Measurements from ENCODE around the gene GREB1. TPM values are rescaled to one million over a fixed set of nuclear protein-coding genes. Genes with fewer than 3 reads are reported as not detected.

Gene GREB1
- total and polyA plus RNA-seq, 8 donors: 3.5 to 16.1 (median 5.9) TPM

DNA sequence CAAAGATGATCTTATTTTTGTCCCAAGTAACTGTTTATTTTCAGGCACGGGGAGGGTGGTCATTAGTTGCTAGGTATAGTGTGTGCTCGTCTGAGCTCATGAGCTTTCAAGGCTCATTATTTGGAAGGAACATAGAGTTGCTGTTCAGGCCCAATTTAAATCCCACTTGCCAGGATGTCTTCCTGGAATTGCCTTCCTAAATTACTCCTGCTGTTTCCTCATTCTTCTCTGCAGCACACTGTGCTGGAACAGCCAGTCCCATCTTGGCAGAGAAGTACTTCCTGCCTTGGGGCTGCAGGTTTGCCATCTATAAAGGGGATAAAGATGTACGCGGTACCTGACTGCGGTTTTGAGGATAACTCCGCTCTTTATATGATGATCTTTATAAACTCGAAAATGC lies 37.3 kb downstream of the GREB1 start:
- Histone ChIP-seq H3K9me3 (no peaks in the 10 kb centered on the region), H3K27ac (peak overlapping the region in 2 of 4 donors; percentile 33 to 57), H3K4me3 (no peak overlapping the region), H3K36me3 (no peaks in the 10 kb centered on the region), H3K27me3 (no peaks in the 10 kb centered on the region), H3K4me1 (peaks cover 0 to 4% (median 0%) of the 10 kb centered on the region in 3 donors)
- intact Hi-C loops (cut with DNase I): loop anchor here in 1 of 3 donors (10.0 kb wide), 1 partner anchor 96 kb away; no protein-coding TSS in a partner anchor
- 73 to 78% methylated on average over 7 of the region's 7 CpGs for WGBS, 2 donors
- ATAC-seq: peak; percentile 53 to 79 (median 73)
- no peak for TF ChIP-seq CTCF (IDR thresholded peaks at IDR 0.05)
- DNase-seq: peak in 2 of 6 donors; percentile 18 to 24
- FAIRE-seq: no peak

- FAIRE-seq: no peak
- ATAC-seq: no peak
- intact Hi-C loops (cut with DNase I): loop anchor here in 1 of 3 donors (10.0 kb wide), 1 partner anchor 98 kb away; no protein-coding TSS in a partner anchor
- TF ChIP-seq CTCF (IDR thresholded peaks at IDR 0.05): no peak
- H3K4me1 ChIP-seq: peaks cover 0 to 4% (median 0%) of the 10 kb centered on the region in 3 donors
- H3K27me3 ChIP-seq: no peaks in the 10 kb centered on the region
- H3K36me3 ChIP-seq: no peaks in the 10 kb centered on the region
- H3K9me3 ChIP-seq: no peaks in the 10 kb centered on the region
- no peak overlapping the region for H3K27ac ChIP-seq
- H3K4me3 ChIP-seq: no peak overlapping the region
- DNase-seq: no peak
- 83 to 91% methylated on average over 9 of the region's 9 CpGs for WGBS, 2 donors
Measured at GRCh38 chr2:11572996-11573395, 39.2 kb downstream of the GREB1 start.

- Histone ChIP-seq H3K36me3 (no peaks in the 10 kb centered on the region), H3K27ac (no peak overlapping the region), H3K27me3 (no peaks in the 10 kb centered on the region), H3K4me3 (no peak overlapping the region), H3K9me3 (no peaks in the 10 kb centered on the region), H3K4me1 (peaks cover 0 to 4% (median 0%) of the 10 kb centered on the region in 3 donors)
- 90 to 93% methylated on average over 10 of the region's 10 CpGs for WGBS, 2 donors
- no peak for TF ChIP-seq CTCF (IDR thresholded peaks at IDR 0.05)
- DNase-seq (no peak), ATAC-seq (no peak), FAIRE-seq (no peak)
- intact Hi-C loops (cut with DNase I): loop anchor here in 1 of 3 donors (10.0 kb wide), 1 partner anchor 99 kb away; no protein-coding TSS in a partner anchor
Measured at GRCh38 chr2:11573418-11574175, 39.8 kb downstream of the GREB1 start.

DNA sequence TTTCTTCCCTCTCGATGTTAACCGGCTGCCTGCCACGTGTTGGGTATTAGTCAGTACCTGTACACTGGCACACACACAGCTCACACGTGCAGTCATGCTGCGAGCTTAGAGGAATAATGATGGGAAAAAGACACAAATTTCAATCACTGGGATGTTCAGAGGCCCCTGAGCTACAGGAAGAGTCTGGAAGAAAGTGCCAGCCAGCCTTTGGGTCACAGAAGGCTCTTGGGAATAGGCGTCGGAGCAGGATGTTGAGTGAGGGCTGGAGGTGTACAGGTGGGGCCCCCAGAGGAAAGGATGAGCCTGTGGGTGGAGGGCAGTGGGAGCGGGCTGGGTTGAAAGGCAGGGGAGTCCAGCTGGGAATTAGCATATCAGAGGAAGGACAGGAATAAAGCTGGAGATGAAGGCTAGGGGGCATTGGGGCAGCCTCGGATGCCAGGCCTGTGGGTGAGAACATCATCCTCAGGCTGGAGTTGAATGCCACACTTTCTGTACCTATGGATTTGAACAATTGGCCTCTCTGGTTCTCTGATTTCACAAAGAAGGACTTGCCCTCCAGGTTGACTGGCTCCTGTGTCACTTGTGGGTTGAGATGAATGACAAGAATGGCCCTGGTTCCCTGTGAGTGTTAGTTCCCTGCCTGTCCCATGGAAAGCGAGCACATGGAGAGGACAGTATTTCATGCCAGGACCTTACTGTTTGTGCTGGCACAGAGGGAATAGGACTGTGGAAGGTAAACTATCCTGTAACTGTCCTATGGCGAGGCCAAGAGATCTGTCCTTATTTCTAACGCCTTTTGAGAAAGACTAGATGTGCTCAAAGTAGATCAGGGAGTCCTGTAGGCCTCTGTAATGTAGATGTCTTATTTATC lies 40.6 kb downstream of the GREB1 start:
- 91 to 93% methylated on average over 12 of the region's 12 CpGs for WGBS, 2 donors
- H3K27me3 ChIP-seq: no peaks in the 10 kb centered on the region
- no peak for ATAC-seq
- H3K27ac ChIP-seq: no peak overlapping the region
- no peak for FAIRE-seq
- no peak for DNase-seq
- intact Hi-C loops (cut with DNase I): loop anchor here in 2 of 3 donors (5.0 to 10.0 kb wide), 2 partner anchors 92 to 100 kb away; no protein-coding TSS in a partner anchor
- no peak for TF ChIP-seq CTCF (IDR thresholded peaks at IDR 0.05)
- H3K4me1 ChIP-seq: peaks cover 0 to 4% (median 0%) of the 10 kb centered on the region in 3 donors
- no peaks in the 10 kb centered on the region for H3K36me3 ChIP-seq
- no peak overlapping the region for H3K4me3 ChIP-seq
- no peaks in the 10 kb centered on the region for H3K9me3 ChIP-seq
